A549 (cell line): ENCODE results near the gene SCN1A. TPM values are rescaled to one million over a fixed set of nuclear protein-coding genes. Genes with fewer than 3 reads are reported as not detected.
"Not testable (repeated sequence)": the region's sequence is repeated elsewhere in the genome, so short reads cannot be mapped to it uniquely, and the experiment has no call there.

Experiments used
- ATAC-seq, 2 experiments: fragments of 200-7000 bp in 1 of 2; fragments of >200 bp in 1 of 2; cut with Nextera tagmentation in 1 of 2; cut with Tn5 transposase in 1 of 2; 3 replicates each; pipeline versions ENCODE4 v1.8.0 to v1.9.1; 2018 to 2020; ENCODE audit warnings: mild to moderate bottlenecking in 1 of 2, moderate library complexity in 1 of 2
- CTCF ChIA-PET: fragments of 300-600 bp; sonication (Branson Sonifier 250); formaldehyde crosslinking; extraction: SDS; loops from one replicate; lab custom pipeline; 2021; ENCODE audit warnings: antibody characterized with exemption, inconsistent platforms; lab: Yijun Ruan, JAX
- POLR2A ChIA-PET: fragments of 350-600 bp; formaldehyde crosslinking; extraction: SDS; loops from one replicate; lab custom pipeline; 2021; ENCODE audit warnings: antibody characterized with exemption, inconsistent platforms; lab: Yijun Ruan, JAX
- DNase-seq, 2 experiments: peaks; one replicate each; pipeline versions ENCODE4 v3.0.0 to v3.0.0-alpha.2; 2011 to 2016; ENCODE audit warnings: low read depth in 1 of 2, low spot score in 1 of 2
- FAIRE-seq: peaks from 2 replicates; lab custom pipeline; 2011; peaks lifted over from hg19 to GRCh38; lab: Jason Lieb, UNC
- H3K27ac ChIP-seq, 2 experiments: fragments of >200 bp; sonication (Bioruptor Twin); formaldehyde crosslinking; 3 replicates each; pipeline ENCODE4 v1.5.1; 2016 to 2017
- H3K4me1 ChIP-seq: fragments of >200 bp; sonication (Bioruptor Twin); formaldehyde crosslinking; 3 replicates; pipeline ENCODE4 v1.6.1; 2016
- H3K4me2 ChIP-seq: fragments of >200 bp; sonication (Bioruptor Twin); formaldehyde crosslinking; 3 replicates; pipeline ENCODE4 v1.6.1; 2016
- H3K4me3 ChIP-seq: fragments of >200 bp; sonication (Bioruptor Twin); formaldehyde crosslinking; 3 replicates; pipeline ENCODE4 v1.5.1; 2016
- H3K9me3 ChIP-seq: fragments of >200 bp; sonication (Bioruptor Twin); formaldehyde crosslinking; 3 replicates; pipeline ENCODE4 v1.6.1; 2016
- BHLHE40 ChIP-seq: IDR thresholded peaks from 2 replicates; pipeline ENCODE4 v1.6.1; 2012; ENCODE audit warnings: low read depth, low read length, inconsistent platforms
- CBX8 ChIP-seq: fragments of 200-600 bp; sonication (generic); IDR thresholded peaks from 2 replicates; pipeline ENCODE4 v1.6.1; 2016
- CEBPB ChIP-seq, 2 experiments: fragments of >200 bp in 1 of 2; sonication (Bioruptor Twin) in 1 of 2; formaldehyde crosslinking in 1 of 2; IDR thresholded peaks; 2 replicates each; pipeline ENCODE4 v1.6.1; 2012 to 2016
- CHD2 ChIP-seq: fragments of 150-350 bp; IDR thresholded peaks from 2 replicates; pipeline ENCODE4 v1.6.1; 2014; ENCODE audit warnings: low read length; ENCODE audit not compliant: partially characterized antibody
- CHD4 ChIP-seq: fragments of 200-600 bp; sonication (generic); IDR thresholded peaks from 2 replicates; pipeline ENCODE4 v1.6.1; 2016; ENCODE audit warnings: antibody characterized with exemption, mild to moderate bottlenecking, borderline replicate concordance
- ESRRA ChIP-seq: fragments of 150-350 bp; IDR thresholded peaks from 2 replicates; pipeline ENCODE4 v1.6.1; 2014; ENCODE audit warnings: mild to moderate bottlenecking, low read length, borderline replicate concordance
- FOSB ChIP-seq: fragments of 250-450 bp; sonication (Bioruptor Pico); IDR thresholded peaks from 2 replicates; pipeline ENCODE4 v1.5.0; 2020; ENCODE audit warnings: mild to moderate bottlenecking, moderate library complexity
- FOSL2 ChIP-seq, 2 experiments: fragments of 450-650 bp in 1 of 2; fragments of >200 bp in 1 of 2; sonication (Bioruptor Twin) in 1 of 2; formaldehyde crosslinking; IDR thresholded peaks; 2 replicates each; pipeline versions ENCODE4 v1.5.0 to v1.6.1; 2016 to 2020; ENCODE audit warnings: mild to moderate bottlenecking in 1 of 2, moderate library complexity in 1 of 2
- GATA3 ChIP-seq: IDR thresholded peaks from 2 replicates; pipeline ENCODE4 v1.6.1; 2012; ENCODE audit warnings: borderline replicate concordance
- HDAC2 ChIP-seq: fragments of 200-600 bp; sonication (generic); IDR thresholded peaks from 2 replicates; pipeline ENCODE4 v1.6.1; 2016
- JUNB ChIP-seq: fragments of >200 bp; sonication (Bioruptor Twin); formaldehyde crosslinking; IDR thresholded peaks from 2 replicates; pipeline ENCODE4 v1.6.1; 2016
- KDM5A ChIP-seq: fragments of 200-600 bp; sonication (generic); IDR thresholded peaks from 2 replicates; pipeline ENCODE4 v1.6.1; 2016; ENCODE audit warnings: antibody characterized with exemption, mild to moderate bottlenecking
- MAFK ChIP-seq: fragments of 450-650 bp; IDR thresholded peaks from 2 replicates; pipeline ENCODE4 v1.6.1; 2014; ENCODE audit not compliant: partially characterized antibody
- MAZ ChIP-seq: fragments of 150-350 bp; IDR thresholded peaks from 2 replicates; pipeline ENCODE4 v1.6.1; 2014; ENCODE audit warnings: antibody characterized with exemption, low read depth, low read length, borderline replicate concordance
- NPAS2 ChIP-seq: fragments of 250-450 bp; sonication (Bioruptor Pico); IDR thresholded peaks from 2 replicates; pipeline ENCODE4 v1.8.0; 2022; ENCODE audit warnings: mild to moderate bottlenecking, moderate library complexity, borderline replicate concordance
- POLR2AphosphoS2 ChIP-seq: conservative IDR thresholded peaks from 2 replicates; pipeline ENCODE4 v1.6.1; 2012; ENCODE audit warnings: low read length, improper control_type of control experiment, inconsistent platforms
- SREBF2 ChIP-seq: fragments of 450-650 bp; IDR thresholded peaks from 2 replicates; pipeline ENCODE4 v1.6.1; 2014; ENCODE audit warnings: mild to moderate bottlenecking, moderate library complexity
- TFCP2L1 ChIP-seq: fragments of 250-450 bp; sonication (Bioruptor Pico); IDR thresholded peaks from 2 replicates; pipeline ENCODE4 v1.5.0; 2021; ENCODE audit warnings: mild to moderate bottlenecking
- TP53 ChIP-seq: fragments of 250-450 bp; sonication (Bioruptor Pico); IDR thresholded peaks from 2 replicates; pipeline ENCODE4 v1.5.0; 2021; ENCODE audit warnings: mild to moderate bottlenecking, moderate library complexity
- ZSCAN20 ChIP-seq: fragments of 250-450 bp; sonication (Bioruptor Pico); IDR thresholded peaks from 2 replicates; pipeline ENCODE4 v1.8.0; 2022; ENCODE audit warnings: mild to moderate bottlenecking, moderate library complexity
- WGBS: methylation state at CpG from one replicate; pipeline ENCODE4 v1.1.6; 2017; ENCODE audit errors: missing lambda C conversion rate; 5-methylcytosine and 5-hydroxymethylcytosine counted together
- polyA plus RNA-seq, 4 experiments: library from polyadenylated mRNA; depleted of rRNA in 3 of 4; stranded (reverse); fragments of >200 nt; fragmentation: RNase III in 1 of 4; extraction: RNeasy Plus Mini Kit Qiagen cat#74134 plus additional on column Dnase treatment in 1 of 4; gene quantifications; 2 replicates in 3 of 4; 3 replicates in 1 of 4; pipeline ENCODE4 v1.2.3, GENCODE V29; 2011 to 2017
- TF ChIP-seq, protein P1 (sequence below): fragments of >200 bp; sonication (Bioruptor Twin); formaldehyde crosslinking; IDR thresholded peaks from 3 replicates; pipeline ENCODE4 v1.6.1; 2016
- TF ChIP-seq, protein P2 (sequence below): fragments of 450-650 bp; IDR thresholded peaks from 2 replicates; pipeline ENCODE4 v1.6.1; 2014; ENCODE audit warnings: antibody characterized with exemption
- TF ChIP-seq, protein P3 (sequence below): IDR thresholded peaks from 2 replicates; pipeline ENCODE4 v1.6.1; 2012
- TF ChIP-seq, protein P4 (sequence below): fragments of >200 bp; sonication (Bioruptor Twin); formaldehyde crosslinking; IDR thresholded peaks from 3 replicates; pipeline ENCODE4 v1.5.1; 2016

The SCN1A gene
- polyA plus RNA-seq, 2 of the 4 experiments (the other 2 are of a cell fraction), result not detected

DNA sequence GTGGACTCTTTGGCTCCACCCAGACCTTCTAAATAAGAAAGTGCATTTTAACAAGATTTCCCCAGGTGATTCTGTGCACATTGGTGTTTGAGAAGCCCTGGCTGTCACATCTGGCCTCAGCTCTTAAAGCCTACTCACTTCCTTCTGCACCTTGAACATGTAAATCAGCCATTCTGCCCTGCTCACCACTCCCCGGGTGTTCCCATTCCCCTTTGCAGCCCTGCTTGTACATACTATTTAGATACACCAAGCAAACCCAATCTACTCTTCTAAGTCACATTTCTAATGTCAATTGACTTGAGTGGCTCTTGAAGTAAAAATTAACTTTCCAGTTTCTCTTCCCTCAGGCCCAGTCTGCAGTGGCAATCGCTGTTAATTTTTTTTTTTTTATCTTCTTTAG, 13.1 kb upstream of the SCN1A start:
- H3K4me3 ChIP-seq, result no peak overlapping the region
- CTCF ChIA-PET, result no interaction called here
- POLR2A ChIA-PET, result no interaction called here
- WGBS, result 74% methylated on average over 2 of the region's 2 CpGs
- no peak for TF ChIP-seq GATA3
- no peak for TF ChIP-seq TFCP2L1 (CRISPR knock-in tag)
- no peak for TF ChIP-seq CBX8
- no peak for TF ChIP-seq BHLHE40
- TF ChIP-seq NPAS2 (CRISPR knock-in tag), result no peak
- TF ChIP-seq, protein P1, sequence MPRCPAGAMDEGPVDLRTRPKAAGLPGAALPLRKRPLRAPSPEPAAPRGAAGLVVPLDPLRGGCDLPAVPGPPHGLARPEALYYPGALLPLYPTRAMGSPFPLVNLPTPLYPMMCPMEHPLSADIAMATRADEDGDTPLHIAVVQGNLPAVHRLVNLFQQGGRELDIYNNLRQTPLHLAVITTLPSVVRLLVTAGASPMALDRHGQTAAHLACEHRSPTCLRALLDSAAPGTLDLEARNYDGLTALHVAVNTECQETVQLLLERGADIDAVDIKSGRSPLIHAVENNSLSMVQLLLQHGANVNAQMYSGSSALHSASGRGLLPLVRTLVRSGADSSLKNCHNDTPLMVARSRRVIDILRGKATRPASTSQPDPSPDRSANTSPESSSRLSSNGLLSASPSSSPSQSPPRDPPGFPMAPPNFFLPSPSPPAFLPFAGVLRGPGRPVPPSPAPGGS, result no peak
- TF ChIP-seq, protein P2, sequence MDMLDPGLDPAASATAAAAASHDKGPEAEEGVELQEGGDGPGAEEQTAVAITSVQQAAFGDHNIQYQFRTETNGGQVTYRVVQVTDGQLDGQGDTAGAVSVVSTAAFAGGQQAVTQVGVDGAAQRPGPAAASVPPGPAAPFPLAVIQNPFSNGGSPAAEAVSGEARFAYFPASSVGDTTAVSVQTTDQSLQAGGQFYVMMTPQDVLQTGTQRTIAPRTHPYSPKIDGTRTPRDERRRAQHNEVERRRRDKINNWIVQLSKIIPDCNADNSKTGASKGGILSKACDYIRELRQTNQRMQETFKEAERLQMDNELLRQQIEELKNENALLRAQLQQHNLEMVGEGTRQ, result no peak
- no peak for TF ChIP-seq FOSB (CRISPR knock-in tag)
- TF ChIP-seq ESRRA, result no peak
- TF ChIP-seq HDAC2, result no peak
- no peak for TF ChIP-seq FOSL2 (IDR thresholded peaks at IDR 0.05)
- no peak for TF ChIP-seq FOSL2 (CRISPR knock-in tag; IDR thresholded peaks at IDR 0.05)
- TF ChIP-seq JUNB, result no peak
- TF ChIP-seq MAFK, result no peak
- no peak for TF ChIP-seq TP53
- no peak for TF ChIP-seq KDM5A
- TF ChIP-seq CHD2, result no peak
- TF ChIP-seq CHD4, result no peak
- no peak for TF ChIP-seq CEBPB (IDR thresholded peaks at IDR 0.05)
- TF ChIP-seq ZSCAN20, result no peak
- no peak overlapping the region for H3K27ac ChIP-seq
- H3K4me1 ChIP-seq, result no peaks in the 10 kb centered on the region
- H3K9me3 ChIP-seq, result no peaks in the 10 kb centered on the region
- no peak for FAIRE-seq
- no peak for DNase-seq
- no peak for ATAC-seq
- H3K4me2 ChIP-seq, result no peak overlapping the region

DNA sequence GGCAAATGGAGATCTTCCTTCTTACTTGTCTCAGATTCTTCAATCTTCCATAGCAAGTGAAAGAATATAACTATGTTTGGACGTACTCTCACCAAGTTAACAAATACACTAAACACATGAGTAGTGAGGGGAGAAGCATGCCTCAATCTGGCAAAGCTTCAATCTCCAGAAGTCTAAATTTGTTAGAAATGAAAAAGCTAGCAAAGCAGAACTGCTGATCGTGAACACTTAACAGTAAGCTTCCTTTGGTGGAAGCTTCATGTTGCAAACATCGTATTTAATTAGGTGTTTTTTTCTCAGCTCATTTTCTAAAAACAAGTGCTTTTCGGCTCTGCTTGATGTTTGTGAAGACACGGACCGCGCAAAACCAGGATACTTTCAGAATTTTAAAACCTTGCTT, 12.7 kb upstream of the SCN1A start:
- no peak for FAIRE-seq
- 31% methylated on average over 7 of the region's 7 CpGs for WGBS
- H3K9me3 ChIP-seq, result no peaks in the 10 kb centered on the region
- ChIA-PET POLR2A (no interaction called here), CTCF (no interaction called here)
- TF ChIP-seq SREBF2 (no peak), CHD2 (no peak), CEBPB (IDR thresholded peaks at IDR 0.05) (no peak), CHD4 (no peak), HDAC2 (no peak), POLR2AphosphoS2 (no peak), MAZ (no peak), GATA3 (no peak)
- TF ChIP-seq, protein P3, sequence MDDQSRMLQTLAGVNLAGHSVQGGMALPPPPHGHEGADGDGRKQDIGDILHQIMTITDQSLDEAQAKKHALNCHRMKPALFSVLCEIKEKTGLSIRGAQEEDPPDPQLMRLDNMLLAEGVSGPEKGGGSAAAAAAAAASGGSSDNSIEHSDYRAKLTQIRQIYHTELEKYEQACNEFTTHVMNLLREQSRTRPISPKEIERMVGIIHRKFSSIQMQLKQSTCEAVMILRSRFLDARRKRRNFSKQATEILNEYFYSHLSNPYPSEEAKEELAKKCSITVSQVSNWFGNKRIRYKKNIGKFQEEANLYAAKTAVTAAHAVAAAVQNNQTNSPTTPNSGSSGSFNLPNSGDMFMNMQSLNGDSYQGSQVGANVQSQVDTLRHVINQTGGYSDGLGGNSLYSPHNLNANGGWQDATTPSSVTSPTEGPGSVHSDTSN, result no peak
- TF ChIP-seq, protein P4, sequence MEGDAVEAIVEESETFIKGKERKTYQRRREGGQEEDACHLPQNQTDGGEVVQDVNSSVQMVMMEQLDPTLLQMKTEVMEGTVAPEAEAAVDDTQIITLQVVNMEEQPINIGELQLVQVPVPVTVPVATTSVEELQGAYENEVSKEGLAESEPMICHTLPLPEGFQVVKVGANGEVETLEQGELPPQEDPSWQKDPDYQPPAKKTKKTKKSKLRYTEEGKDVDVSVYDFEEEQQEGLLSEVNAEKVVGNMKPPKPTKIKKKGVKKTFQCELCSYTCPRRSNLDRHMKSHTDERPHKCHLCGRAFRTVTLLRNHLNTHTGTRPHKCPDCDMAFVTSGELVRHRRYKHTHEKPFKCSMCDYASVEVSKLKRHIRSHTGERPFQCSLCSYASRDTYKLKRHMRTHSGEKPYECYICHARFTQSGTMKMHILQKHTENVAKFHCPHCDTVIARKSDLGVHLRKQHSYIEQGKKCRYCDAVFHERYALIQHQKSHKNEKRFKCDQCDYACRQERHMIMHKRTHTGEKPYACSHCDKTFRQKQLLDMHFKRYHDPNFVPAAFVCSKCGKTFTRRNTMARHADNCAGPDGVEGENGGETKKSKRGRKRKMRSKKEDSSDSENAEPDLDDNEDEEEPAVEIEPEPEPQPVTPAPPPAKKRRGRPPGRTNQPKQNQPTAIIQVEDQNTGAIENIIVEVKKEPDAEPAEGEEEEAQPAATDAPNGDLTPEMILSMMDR, result no peak
- no peak for DNase-seq
- no peak overlapping the region for H3K4me3 ChIP-seq
- no peak overlapping the region for H3K27ac ChIP-seq
- no peak for ATAC-seq
- H3K4me2 ChIP-seq, result no peak overlapping the region
- no peaks in the 10 kb centered on the region for H3K4me1 ChIP-seq

DNA sequence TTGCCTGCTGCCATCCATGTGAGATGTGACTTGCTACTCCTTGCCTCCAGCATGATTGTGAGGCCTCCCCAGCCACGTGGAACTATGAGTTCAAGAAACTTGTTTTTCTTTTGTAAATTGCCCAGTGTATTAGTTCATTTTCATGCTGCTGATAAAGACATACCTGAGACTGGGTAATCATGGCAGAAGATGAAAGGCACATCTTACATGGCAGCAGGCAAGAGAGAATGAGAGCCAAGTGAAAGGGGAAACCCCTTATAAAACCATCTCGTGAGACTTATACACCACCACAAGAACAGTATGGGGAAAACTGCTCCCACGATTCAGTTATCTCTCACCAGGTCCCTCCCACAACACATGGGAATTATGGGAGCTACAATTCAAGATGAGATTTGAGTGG, 11.7 kb upstream of the SCN1A start:
- H3K4me1 ChIP-seq, H3K4me3 ChIP-seq, FAIRE-seq, POLR2A ChIA-PET, H3K9me3 ChIP-seq, H3K27ac ChIP-seq, ATAC-seq, DNase-seq, H3K4me2 ChIP-seq, CTCF ChIA-PET: not testable (repeated sequence)
- 6% methylated on average over 3 of the region's 3 CpGs for WGBS
